D721Med (cell line): ENCODE data around the gene PTPRG.
"Not testable (repeated sequence)": the region's sequence is repeated elsewhere in the genome, so short reads cannot be mapped to it uniquely, and the experiment has no call there.

ENCODE experiments used
- DNase-seq: peaks from one replicate; pipeline ENCODE4 v3.0.0; 2011; ENCODE audit warnings: low spot score; ENCODE audit not compliant: insufficient read length
- FAIRE-seq: peaks from 2 replicates; lab custom pipeline; 2011; peaks lifted over from hg19 to GRCh38; lab: Jason Lieb, UNC
- TF ChIP-seq, protein P1 (sequence below): IDR thresholded peaks from 2 replicates; pipeline ENCODE4 v1.5.1; 2012; ENCODE audit warnings: mild to moderate bottlenecking, control low read depth; ENCODE audit not compliant: insufficient read depth; ENCODE audit errors: missing control alignments

Gene PTPRG

DNA sequence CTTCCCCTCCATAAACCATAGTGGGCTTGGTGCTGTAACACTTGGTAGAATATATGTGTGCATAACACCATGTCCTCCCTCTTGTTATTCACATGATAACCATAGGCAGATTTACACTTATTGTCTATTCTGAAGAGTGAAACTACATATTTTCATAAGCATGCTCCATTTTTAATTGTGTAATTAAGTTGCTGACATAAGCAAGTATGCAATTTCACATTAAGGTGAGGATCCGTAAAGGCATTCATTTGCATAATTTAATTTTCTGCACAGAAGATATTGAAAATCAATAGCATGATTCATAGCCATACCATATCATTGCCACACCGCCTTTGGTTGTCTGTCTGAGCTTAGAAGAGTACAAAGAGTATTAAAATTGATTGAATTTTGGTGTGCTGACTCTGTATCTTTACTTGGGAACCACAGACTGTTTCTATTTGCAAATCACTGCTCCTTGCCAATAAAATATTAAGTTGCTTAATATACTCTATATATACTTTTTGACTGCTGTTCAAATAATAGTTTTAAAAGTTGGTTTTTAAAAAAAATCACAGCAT is 182.4 kb downstream of the PTPRG start:
- TF ChIP-seq, protein P1, sequence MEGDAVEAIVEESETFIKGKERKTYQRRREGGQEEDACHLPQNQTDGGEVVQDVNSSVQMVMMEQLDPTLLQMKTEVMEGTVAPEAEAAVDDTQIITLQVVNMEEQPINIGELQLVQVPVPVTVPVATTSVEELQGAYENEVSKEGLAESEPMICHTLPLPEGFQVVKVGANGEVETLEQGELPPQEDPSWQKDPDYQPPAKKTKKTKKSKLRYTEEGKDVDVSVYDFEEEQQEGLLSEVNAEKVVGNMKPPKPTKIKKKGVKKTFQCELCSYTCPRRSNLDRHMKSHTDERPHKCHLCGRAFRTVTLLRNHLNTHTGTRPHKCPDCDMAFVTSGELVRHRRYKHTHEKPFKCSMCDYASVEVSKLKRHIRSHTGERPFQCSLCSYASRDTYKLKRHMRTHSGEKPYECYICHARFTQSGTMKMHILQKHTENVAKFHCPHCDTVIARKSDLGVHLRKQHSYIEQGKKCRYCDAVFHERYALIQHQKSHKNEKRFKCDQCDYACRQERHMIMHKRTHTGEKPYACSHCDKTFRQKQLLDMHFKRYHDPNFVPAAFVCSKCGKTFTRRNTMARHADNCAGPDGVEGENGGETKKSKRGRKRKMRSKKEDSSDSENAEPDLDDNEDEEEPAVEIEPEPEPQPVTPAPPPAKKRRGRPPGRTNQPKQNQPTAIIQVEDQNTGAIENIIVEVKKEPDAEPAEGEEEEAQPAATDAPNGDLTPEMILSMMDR = no peak
- DNase-seq = no peak

DNA sequence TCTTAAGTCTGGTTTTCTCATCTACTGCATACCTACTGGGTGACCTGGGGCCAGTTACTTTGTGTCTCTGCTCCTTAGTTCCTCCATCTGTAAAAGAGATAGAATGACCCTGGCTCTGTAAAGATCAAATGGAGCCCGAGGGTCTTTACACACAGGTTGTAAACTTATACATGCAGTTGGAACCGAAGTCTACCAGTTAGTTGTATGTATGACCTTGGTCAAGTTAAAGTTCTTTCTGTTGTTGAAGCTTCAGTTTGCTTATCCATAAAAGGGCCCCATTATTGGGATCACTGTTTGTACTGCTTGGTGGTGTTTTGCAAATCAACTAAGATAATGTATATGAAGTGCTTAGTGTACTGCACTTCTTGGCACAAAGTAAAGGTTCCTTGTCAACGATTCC is 186.9 kb downstream of the PTPRG start:
- FAIRE-seq (no peak), DNase-seq (no peak)
- TF ChIP-seq, protein P1 = no peak

More for the DNA sequence above, 182.4 kb downstream of the PTPRG start:
- FAIRE-seq = no peak

DNA sequence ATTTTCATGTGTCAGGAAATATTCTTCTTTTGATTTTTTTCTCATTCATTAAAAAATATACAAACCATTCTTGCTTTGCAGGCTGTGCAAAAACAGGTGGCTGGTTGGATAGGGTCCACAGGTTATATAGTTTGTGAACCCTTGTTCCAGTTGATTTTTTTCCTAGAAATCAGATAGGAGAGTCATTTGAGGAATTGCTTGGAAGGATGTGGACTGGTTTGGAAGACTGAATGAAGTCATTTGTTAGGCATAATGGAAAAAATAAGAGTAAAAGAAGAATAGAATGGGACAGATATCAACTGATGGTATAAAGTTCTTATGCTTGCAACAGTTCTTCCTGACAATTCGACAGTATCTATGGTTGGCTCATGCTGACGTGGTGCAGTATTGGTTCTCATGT is 189.4 kb downstream of the PTPRG start:
- TF ChIP-seq, protein P1 = no peak
- DNase-seq (no peak), FAIRE-seq (no peak)

DNA sequence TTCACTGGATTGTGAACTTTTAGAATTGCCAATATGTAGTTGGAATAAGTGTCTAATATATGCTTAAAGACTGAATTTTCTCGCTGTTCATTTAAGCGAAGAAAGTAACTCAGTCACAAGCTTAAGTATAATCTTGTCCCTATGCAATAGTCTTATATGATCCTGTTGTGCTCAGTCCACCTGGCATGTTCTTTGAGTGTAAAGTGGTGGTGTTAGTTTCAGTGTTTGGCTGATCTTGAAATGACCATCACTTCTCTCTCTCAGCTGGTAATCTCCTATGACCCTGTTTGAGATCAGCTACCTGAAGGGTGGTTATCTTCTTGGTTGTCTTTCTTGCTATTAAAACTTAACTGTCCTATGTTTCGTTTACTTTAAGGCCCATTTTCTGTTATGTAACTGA is 197.5 kb downstream of the PTPRG start:
- no peak for FAIRE-seq
- TF ChIP-seq, protein P1 = no peak
- no peak for DNase-seq

DNA sequence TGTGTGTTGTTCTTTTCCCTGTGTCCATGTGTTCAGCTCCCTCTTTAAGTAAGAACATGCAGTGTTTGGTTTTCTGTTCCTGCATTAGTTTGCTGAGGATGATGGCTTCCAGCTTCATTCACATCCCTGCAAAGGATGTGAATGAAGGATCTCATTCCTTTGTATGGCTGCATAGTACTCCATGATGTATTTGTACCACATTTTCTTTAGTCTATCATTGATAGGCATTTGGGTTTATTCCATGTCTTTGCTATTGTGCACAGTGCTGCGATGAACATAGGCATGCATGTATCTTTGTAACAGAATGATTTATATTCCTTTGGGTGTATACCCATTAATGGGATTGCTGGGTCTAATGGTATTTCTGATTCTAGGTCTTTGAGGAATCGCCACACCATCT is 199.4 kb downstream of the PTPRG start:
- FAIRE-seq, DNase-seq: not testable (repeated sequence)

DNA sequence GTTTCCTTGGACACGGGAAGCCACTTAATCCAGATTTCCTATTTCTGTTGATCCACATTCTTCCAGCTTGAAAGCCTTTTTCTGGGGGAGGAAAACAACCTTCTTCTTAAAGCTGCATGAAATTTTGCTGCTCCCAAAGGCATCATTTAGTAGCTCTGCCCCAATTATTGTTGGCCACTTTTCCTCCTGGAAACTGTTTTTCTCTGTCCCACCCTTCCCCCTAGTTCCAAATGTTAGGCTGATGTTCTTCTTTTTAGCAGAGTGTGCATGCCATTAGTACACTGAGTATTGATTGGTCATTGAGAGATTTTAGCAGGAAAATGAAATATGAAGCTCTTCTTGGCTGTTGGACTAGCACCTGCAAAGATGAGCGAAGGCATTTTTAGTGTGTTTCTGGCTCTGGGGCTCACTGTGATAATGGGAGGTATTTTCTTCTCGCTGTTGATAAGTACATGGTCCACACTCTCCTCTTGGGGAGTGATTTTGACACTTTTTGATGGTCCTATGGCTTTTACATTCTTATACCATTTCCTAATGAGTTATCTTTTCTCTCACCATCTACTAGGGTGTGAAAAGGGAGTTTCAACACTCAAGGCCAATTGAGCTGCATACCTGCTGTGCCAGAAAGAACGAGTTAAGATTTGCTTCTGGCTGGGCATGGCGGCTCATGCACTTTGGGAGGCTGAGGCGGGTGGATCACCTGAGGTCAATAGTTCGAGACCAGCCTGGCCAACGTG is 200.5 kb downstream of the PTPRG start:
- no peak for DNase-seq
- no peak for FAIRE-seq
- TF ChIP-seq, protein P1 = no peak

DNA sequence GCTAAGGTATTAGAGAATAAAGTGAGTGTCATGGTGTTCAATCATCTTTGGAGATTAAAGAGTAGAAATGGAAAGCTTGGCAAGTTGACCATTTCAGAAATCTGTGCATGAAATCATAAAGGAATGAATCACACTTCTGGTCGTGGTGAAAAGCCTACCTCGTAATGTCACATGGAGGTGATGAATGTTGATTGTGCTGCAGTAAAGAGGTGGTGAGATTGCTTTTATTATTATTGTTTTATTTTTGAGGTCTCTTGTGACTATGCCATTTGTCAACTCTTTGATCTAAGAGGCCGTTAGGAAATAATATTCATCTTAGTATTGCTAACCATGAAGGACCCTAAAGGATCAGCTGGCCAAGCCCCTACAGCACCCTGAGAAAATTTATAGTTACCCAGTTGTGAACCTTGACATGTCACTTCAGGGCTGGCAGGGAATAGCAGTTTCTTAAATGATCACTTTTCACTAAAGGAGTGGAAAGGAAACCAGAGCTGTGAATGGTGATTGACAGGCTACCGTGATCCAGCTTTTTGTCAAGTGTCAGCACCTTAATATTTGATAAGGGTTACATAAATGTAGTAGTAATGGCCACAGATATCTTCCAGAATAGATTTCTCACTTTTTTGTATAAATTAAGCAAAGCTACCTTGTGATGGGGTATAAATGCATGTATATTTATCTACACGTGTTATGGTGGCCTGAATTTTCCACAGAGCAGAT is 203.9 kb downstream of the PTPRG start:
- FAIRE-seq (no peak), DNase-seq (no peak)
- TF ChIP-seq, protein P1 = no peak
